CD4-positive, alpha-beta T cell treated with Interleukin-1 beta for 1 hour (primary cell): Measurements from ENCODE around the gene SLC6A12.
"Not testable (repeated sequence)": the region's sequence is repeated elsewhere in the genome, so short reads cannot be mapped to it uniquely, and the experiment has no call there.

ENCODE experiments used
- DNase-seq, 2 donors: peaks; one replicate each; pipeline ENCODE4 v3.0.0-alpha.2; 2020 to 2022

SLC6A12 gene

DNA sequence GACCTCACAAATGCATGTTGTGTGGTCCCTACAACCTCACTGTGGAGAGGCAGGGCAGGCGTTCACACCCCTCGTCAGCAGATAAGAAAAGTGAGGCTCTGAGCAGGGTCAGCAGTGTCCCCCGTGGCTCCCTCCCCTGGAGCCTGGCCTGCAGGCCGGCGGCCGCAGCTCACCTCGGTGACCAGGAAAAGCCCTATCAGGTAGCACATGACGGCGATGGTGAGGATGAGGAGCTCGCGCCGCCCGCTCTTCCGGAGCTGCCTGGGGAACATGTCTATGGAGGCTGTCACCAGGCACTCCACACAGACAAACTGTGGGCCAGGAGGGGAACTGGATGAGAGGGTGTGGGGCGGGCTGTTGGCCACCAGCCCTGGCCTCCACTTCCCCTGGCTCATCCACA lies 18.0 kb downstream of the SLC6A12 start:
- no peak for DNase-seq

DNA sequence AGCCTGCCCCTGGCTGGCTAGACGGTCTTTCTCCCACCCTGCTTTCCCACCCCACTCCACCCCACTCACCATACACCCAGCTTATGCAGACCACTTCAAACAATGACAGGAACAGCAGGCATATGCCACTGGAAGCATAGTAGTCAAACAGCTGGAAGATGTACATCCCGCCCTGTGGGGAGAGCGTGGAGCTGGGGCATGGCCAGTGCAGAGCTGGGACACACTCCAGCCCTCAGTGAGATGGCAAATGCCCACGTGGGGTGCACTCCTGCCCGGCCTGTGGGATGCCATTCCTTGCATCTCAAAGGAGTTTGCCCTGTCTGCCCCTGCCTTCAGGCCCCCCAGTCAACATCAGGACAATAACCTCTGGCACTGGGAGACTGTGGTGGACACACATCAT lies 18.8 kb downstream of the SLC6A12 start:
- DNase-seq = no peak

DNA sequence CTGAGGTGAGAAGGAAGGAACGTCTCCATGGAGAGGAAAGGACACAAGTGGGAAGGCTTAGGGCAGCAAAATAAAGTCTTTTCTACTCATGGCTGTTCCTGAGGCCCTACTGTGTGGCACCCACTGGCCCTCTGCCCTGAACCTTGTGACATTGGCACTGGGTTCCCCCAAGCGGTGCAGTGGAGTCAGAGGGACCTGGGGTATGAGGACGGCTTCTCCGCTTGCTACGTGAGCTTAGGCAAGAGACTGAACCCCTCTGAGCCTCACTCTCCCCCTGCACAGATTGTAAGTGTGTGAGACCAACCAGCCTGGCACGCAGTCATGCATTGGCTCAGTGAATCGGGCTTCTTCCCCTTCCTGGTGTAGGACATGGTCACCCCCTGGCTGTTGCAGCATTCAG lies 19.7 kb downstream of the SLC6A12 start:
- no peak for DNase-seq

DNA sequence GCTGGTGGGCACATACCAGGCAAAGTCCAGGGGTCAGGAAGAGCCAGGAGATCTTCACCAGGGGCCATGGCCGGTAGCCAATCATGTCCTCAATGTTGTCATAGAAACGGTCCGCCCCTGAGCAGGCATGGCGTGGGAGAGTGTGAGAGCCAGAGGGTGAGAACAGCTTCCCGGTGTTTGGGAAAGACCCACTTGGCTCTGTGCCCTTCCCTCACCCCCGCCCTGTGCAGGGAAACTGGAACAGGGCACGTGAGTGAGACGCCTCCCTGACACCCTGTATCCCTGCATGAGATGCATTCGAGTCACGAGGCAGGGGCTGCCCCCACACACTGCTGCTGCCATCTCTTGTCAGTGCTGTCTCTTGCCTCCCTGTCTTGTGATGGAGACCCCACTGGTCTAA lies 20.7 kb downstream of the SLC6A12 start:
- DNase-seq = no peak

DNA sequence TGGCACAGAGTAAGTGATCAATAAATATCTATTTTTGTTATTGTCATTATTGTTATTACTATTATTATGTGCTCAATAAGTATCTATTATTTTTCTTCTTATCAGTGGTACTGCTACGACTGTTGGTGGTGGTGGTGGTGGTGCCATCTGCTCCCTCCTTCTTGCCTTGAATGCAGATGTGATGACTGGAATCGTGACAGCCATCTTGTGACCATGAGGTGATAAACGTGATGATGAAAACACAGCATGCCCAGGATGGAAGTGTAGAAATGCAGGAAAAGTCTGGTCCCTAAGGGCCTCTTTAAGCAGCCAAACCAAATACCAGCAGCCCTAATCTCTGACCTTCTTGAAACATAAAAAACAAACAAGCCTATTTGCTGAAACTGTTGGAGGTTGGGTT lies 22.4 kb downstream of the SLC6A12 start:
- DNase-seq = no peak

DNA sequence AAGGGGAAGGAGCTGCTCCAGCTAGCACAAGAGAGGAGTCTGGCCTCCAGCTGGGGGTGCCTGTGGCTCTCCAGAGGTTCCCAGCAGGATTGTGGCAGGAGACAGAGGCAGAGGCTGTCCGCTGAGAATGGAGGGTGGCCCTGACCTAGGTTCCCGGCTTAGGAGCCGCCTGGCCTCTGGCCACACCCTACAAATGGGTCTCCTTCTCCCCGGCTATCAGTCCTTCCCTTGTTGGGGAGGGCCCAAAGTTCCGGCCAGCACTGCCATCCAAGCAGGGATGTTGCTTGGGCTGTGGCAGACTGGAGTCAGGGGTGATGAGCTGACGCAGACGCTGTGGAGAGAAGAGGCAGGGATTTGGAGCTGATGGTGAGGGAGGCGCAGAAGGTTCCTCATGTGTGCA lies 23.1 kb downstream of the SLC6A12 start:
- DNase-seq = no peak

DNA sequence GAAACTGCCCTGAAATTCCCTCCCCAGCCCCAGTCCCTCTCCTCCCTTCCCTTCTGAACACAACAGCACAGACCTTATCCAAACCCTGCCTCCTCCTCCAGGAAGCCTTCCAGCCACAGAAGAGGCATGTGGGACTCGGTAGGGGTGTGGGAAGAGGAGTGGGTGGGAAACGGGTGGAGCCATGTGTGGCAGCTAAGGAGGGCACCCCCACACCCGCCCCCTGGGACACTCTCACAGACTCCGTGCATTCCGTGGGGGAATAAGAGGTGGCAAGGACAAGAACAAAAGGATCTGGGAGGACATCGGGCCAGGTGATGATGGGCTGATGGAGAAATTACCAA lies 24.4 kb downstream of the SLC6A12 start:
- DNase-seq = no peak

DNA sequence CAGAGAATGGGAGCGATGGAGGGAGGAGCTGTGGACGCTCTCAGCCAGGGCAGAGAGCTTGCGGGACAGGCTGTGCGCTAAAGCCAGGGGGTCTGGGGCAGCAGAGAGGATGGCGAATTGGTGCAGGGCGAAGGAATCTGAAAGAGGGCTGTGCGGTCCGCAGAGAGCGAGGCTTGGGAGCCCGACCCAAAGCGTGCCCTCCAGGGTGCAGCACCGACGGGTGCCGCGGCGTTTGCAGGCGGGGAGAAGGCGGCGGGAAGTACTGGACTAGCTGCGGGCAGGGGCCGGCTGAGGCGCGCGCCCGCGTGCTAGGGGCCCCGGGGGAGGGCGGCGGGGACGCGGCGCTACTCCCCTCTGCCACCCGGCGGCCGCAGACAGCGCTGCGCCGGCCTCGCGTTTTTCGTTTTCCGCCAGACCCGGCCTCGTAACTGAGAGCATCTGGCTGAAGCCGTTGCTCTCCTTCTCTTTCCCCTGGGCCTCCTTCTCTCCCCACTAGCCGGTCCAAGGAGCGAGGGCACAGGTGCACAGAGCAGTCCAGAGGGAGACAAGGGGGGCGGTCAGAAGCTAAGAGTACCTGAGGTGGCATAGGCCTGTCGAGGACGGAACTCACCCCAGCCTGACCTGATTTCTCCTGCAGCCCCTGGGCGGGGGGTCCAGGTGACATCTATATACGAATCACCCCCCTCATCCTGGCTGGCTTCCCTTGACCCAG lies 24.9 kb downstream of the SLC6A12 start:
- DNase-seq = peak; percentile 27 to 46

DNA sequence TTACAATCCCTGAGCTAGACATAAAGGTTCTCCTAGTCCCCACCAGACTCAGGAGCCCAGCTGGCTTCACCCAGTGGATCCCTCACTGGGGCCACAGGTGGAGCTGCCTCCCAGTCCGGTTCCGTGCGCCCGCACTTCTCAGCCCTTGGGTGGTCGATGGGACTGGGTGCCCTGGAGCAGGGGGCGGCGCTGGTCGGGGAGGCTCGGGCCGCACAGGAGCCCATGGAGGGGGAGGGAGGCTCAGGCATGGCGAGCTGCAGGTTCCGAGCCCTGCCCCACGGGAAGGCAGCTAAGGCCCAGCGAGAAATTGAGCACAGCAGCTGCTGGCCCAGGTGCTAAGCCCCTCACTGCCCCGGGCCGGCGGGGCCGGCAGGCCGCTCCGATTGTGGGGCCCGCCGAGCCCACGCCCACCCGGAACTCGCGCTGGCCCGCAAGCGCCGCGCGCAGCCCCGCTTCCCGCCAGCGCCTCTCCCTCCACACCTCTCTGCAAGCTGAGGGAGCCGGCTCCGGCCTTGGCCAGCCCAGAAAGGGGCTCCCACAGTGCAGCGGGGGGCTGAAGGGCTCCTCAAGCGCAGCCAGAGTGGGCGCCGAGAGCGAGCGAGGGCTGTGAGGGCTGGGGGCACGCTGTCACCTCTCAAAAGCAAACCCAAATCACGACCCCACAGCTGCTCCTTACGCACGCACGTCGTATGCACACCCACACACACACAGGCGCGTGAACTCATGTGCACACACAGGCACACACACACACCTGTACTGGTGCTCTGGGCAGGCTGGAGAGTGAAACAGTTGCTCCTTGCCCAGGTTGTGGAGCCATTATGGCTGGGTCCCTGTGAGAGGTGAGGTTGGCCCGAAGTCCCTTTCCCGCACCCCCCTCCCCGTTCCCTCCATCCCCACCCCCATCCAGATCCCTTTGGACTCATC lies 25.7 kb downstream of the SLC6A12 start:
- DNase-seq = not testable (repeated sequence)

DNA sequence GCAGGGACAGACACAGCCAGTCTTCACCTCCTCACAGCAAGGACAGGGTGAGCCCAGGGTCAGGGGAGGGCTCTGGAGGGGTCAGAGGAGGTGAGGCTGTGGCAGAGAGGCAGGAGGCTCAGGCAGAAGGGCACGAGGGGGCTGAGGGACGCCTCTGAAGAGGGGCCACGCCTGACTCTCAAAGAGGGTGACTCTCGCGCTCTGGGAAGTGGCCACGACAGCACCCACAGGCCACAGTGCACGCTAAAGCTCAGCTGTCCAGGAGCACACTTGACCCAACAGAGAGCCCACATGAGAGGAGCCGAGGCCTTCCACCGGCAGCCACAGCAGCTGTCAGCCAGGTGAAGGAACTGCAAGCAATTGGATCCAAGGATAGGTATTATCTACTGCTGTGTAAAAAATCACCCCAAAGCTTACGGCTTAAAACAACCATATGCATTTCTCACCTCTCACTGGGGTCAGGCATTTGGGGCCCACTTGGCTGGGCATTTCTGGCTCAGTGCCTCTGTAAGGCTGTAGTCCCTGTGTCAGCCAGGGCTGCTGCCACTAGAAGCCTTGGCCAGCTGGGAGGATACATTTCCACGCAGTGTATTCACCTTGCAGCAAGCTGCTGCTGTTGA lies 27.8 kb downstream of the SLC6A12 start:
- no peak for DNase-seq

DNA sequence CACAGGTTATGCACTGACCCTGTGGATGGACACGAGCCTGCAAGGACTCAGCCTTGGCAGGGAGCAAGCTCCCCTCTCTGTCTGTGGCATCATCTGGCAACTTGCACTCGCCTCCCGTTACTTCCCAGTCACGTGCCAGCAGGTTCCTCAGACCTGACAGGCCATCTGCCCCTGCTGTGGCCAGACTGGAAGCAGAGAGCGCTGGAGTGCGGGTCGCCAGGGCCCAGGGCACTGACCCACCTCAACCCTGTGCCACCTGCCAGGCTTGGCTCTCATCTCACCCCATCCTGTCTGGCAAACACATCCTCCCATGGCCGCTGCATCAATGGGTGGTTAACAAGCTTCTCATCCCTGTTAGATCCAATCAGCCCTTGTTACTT lies 28.4 kb downstream of the SLC6A12 start:
- DNase-seq = no peak

DNA sequence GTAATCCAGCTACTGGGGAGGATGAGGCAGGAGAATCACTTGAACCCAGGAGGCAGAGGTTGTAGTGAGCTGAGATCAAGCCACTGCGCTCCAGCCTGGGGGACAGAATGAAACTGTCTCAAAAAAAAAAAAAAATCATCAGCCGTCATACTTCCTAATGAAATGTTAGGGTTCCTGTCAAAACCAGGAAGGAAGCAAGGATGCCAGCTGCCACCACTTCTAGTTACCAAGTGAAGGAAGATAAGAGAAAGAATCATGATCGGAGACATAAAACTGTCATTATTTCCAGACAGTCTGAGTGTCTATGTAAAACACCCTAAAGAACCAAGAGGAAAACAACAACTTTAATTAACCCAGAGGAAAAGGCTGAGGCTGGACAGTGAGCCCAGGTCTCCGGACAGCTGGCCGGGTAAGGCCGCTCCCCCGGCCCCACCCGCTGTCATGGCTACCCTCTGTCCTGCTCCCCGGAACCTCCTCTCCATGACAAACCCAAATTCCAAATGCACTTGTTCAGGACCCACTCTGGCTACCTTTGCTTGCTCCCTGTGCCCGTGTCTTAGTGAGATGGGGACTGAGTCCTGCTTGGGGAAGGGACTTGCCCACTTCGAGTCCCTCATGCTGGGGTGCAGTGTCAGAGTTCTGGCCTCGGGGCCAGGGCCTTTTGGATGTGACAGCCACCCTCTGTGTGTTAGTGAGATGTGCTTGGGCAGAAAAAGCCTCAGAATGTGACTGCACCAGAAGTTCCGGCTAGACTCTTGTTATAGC lies 29.0 kb downstream of the SLC6A12 start:
- no peak for DNase-seq

DNA sequence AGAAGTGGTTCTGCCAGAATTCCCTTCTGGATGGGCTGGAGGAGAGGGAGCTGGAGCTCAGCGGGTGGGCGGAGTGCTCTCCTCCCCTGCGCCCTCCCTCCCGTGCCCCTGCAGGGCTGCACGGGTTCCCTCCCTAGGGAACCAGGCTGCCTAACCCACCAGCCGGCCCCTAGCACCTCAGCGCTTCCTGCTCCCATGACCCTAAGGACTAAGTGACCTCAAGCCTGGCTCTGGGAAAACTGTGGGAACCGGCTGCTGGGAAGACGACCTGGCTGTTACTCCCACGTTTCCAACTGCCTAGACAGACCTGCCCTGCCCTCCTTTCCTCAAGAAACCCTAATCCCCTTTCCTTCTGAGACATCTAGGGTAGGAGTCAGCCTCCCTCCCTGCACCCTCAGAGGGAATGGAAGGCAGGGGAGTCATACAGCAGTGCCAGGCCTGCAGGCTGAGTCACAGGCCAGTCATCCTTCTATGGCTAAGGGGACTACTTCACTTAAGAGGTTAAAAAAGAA lies 31.5 kb downstream of the SLC6A12 start:
- no peak for DNase-seq

DNA sequence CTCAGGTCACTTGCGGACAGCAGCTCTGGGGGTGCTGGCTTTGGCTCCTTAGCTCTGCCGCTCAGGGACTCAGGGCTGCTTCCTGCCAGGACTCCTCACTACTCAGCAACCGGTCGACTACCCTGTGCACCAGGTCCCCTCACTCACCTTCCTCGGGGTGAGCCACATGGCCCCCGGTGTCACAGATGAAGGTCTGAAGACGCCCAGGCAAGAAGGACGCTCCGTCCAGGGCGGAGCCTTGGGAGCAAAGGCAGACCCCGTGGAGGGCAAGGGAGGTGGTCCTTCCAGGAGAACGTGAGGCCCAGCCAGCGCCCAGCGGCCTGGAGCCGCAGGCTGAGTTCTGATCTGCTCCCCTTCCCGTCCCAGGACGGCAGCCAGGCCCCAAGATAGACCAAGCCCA lies 32.0 kb downstream of the SLC6A12 start:
- DNase-seq = no peak

DNA sequence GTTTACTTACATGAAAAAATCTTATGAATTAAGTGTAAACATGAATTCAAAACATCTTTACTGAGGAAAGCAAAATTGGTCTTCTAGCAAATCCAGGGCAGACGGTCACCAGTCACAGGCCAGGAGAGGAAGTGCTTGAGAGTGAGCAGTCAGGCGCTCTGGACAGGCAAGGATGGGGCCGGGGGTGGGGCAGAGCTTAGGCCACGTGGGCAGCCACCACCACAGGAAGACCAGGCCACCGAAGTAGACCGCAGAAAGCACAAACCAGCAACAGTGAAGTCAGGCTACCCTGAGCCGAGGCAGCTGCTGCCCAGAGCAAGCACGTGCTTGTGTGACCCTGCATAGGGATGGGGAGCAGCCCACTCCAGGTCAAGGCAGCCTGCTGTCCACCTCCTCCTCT lies 33.5 kb downstream of the SLC6A12 start:
- DNase-seq = peak; percentile 6 to 51

DNA sequence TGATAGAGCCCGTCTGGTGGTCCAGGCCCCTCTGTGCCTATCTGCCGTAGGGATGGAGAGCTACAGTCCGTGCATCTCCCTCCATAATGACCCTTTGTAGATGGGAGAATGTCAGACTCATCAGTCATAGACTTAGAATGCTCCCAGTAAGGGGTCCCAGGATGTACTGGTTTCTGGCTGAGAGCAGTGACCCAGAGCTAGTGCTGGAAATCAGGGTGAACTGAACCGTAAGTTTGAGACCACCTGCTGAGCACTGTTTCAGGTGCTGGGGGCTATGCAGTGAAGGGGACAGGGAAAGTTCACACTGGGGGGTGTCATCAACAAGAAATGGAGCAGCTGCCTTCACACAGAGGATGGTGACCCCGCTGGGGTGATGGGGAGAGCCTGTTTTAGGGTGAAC lies 34.1 kb downstream of the SLC6A12 start:
- DNase-seq = no peak

DNA sequence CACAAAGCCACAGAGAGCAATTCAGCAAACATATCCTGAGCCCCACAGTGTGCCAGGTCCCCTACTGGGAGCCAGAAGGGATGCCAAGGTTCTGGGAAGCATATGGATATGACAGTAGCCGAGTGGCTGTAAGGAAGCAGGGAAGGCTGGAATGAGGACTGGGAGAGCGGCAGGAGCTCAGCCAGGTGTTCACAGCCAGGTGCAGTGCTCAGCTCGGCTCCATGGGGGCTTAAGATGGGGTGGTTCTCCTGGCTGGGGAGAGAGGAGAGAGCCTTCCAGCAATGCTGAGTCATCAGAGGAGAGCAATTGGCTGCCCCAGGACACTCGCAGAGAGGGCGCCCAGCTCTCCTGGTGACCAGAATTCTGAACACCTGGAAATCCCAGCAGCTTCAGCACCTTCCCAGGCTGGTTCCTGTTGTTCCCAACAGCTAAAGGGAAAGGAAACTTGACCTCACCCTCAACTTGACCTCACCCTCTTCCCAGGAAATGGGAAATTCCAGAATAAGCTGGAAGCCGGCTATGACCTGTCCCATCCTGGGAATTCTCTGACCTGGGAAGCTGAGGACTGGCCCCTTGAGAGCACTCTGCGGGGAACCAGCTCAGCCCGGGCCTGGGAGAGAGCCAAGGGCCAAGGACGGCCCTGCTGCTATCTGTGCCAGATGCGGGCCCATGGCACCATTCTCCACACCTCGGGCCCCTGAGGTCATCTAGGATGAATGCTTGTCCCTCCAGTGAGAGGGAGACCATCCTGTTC lies 34.6 kb downstream of the SLC6A12 start:
- no peak for DNase-seq

DNA sequence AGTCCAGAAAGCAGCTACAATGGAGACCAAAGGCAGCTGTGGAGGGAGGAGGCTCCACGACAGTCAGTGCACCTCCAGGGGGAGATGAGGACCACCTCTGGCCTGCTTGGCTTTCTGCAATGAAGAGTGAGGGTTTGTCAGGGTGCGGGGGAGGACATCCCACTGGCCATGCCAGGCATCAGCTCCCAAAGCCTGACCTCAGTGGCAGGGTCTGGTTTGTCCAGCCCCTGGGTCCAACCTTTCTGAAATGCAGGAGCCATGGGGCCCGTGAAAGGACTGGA lies 35.2 kb downstream of the SLC6A12 start:
- DNase-seq = no peak

DNA sequence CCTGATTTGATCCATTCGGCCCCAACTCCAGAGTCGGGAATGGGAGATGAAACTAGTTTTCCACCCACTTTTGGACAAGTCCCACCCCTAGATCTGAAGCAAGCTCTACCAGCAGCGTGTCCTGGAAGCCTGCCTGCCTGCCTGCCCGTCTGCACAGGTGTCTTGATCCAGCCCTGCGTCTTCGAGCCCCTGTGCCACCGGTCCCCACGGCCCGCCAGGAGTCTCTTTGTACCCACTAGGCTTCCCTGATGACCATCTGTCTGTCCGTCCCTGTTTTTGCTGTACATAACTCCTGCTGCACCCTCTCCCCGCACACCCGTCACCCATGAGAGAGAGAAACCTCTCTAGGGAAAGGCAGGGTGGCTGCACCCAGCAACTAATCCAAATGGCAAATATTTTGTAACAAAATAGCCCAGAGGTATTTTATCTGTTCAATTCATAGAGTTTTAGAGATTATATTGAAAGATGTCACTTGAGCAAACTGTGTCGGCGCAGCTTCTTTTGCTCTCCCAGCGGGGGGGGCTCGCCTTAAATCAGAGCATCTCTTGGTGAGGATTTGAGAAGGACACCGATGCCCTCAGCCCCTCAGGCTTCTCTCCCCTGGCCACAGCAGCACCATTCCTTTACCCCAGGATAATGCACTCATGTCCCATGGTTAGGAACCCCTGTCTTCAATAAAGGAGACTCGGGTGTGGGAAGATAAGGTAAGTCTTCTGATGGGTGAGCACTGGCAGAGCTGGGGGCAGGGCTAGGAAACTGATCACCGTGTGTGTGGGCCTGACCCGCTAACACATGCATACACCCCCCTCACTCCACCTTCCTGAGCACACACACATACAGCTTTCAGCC lies 35.8 kb downstream of the SLC6A12 start:
- no peak for DNase-seq

DNA sequence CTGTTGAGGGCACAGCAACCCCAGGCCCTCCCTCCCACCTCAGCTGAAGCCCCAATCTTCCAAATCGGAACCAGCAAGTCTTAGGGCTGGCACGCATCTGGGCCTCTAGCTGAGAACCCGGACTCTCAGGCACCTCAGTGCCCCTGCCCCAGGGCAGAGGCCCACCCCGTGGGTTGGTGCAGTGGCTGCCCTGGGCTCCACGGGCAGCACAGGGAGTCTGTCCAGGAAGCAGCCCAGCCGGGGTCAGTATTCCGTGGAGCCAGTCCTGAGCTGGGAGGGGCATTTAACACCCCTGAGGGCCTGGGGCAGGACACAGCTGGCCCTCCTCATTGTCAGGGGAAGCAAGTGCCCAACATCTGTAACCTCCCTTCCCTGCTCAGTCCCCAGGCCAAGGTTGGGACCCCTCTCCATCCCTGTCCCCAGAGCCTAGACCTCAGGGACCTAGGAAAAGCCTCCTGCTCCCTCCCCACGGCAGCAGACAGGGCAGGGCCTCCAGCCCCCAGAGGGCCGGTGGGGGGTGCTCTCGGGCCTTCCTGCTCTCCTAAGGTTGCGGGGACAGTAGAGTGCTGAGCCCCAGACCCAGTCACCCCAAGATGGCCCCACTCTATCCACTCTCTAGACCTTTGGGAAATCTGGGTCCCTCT lies 36.5 kb downstream of the SLC6A12 start:
- DNase-seq = no peak
